Measurements from ENCODE around the gene CRKL. TPM values are rescaled to one million over a fixed set of nuclear protein-coding genes. Genes with fewer than 3 reads are reported as not detected.

CRKL gene
- total RNA-seq, 1 experiment from 2014 or later = 87.7 TPM

- no peaks in the 10 kb centered on the region for H3K27me3 ChIP-seq (ENCODE audit: insufficient read depth, low read length)
- H4K20me1 ChIP-seq (ENCODE audit: insufficient read depth) = no peaks in the 10 kb centered on the region
- H3K4me2 ChIP-seq (ENCODE audit: low read length) = no peak overlapping the region
- no peaks in the 10 kb centered on the region for H3K79me2 ChIP-seq (ENCODE audit: insufficient read depth, low read length)
- H3K4me3 ChIP-seq (replicated peaks in 1 of 2; ENCODE audit: low read depth in 1 of 2, low read length in 2 of 2) = no peak overlapping the region
- no peaks in the 10 kb centered on the region for H3K9me3 ChIP-seq (ENCODE audit: control insufficient read depth in 1 of 2, insufficient read depth in 1 of 2, low read depth in 1 of 2, low read length in 2 of 2)
- H3K9me2 ChIP-seq (ENCODE audit: insufficient read depth) = no peaks in the 10 kb centered on the region
- no peak overlapping the region for H2AFZ ChIP-seq (ENCODE audit: low read depth, low read length, poor library complexity, severe bottlenecking)
- H3K36me3 ChIP-seq (ENCODE audit: control insufficient read depth in 1 of 2, insufficient read depth in 2 of 2, low read length in 2 of 2) = peaks cover 0 to 10% of the 10 kb centered on the region in 2 experiments; a peak in 3 of 4 replicates
- ChIA-PET POLR2A (no interaction called here), CTCF (interaction anchor here (1.7 to 2.2 kb wide), 2 partner anchors 38 to 72 kb away, joined by 5 to 21 read pairs; no protein-coding TSS in a partner anchor), RAD21 (ENCODE audit: low non-redundant PET in 1 of 2, low total read pairs in 2 of 2, uncharacterized antibody in 2 of 2, unreplicated experiment in 2 of 2) (no interaction called here)
- DNase-seq (ENCODE audit: low read depth, low spot score) (no peak), ATAC-seq (no peak)
- H3K9ac ChIP-seq (ENCODE audit: low read length) = no peak overlapping the region
- TF ChIP-seq TCF7L2 (IDR thresholded peaks at IDR 0.05; ENCODE audit: borderline replicate concordance, extremely low read depth, insufficient read depth, insufficient read length) (no peak), SP1 (IDR thresholded peaks at IDR 0.05; ENCODE audit: low read depth) (no peak), MAX (IDR thresholded peaks at IDR 0.05) (no peak), CTCF (IDR thresholded peaks at IDR 0.05 in 2 of 3, conservative IDR thresholded peaks at IDR 0.05 in 1 of 3; ENCODE audit: borderline replicate concordance in 1 of 3, insufficient read depth in 1 of 3, low read depth in 2 of 3, low read length in 2 of 3) (no peak), SIN3A (IDR thresholded peaks at IDR 0.05; ENCODE audit: low read depth) (no peak), FOSL1 (IDR thresholded peaks at IDR 0.05; ENCODE audit: low read depth) (no peak), ZBTB33 (IDR thresholded peaks at IDR 0.05; ENCODE audit: extremely low read depth, insufficient replicate concordance, low read length) (no peak), EZH2phosphoT487 (IDR thresholded peaks at IDR 0.05; ENCODE audit: borderline replicate concordance) (no peak), CBX3 (IDR thresholded peaks at IDR 0.05; ENCODE audit: low read depth) (no peak), YY1 (IDR thresholded peaks at IDR 0.05; ENCODE audit: extremely low read depth, insufficient replicate concordance, low read depth, low read length) (no peak), POLR2A (IDR thresholded peaks at IDR 0.05; ENCODE audit: borderline replicate concordance, extremely low read depth, insufficient read depth, insufficient read length) (no peak), ZFX (IDR thresholded peaks at IDR 0.05) (no peak), REST (IDR thresholded peaks at IDR 0.05; ENCODE audit: low read depth) (no peak), POLR2AphosphoS5 (IDR thresholded peaks at IDR 0.05; ENCODE audit: low read depth, low read length) (no peak), ZNF274 (IDR thresholded peaks at IDR 0.05; ENCODE audit: low read depth, low read length) (no peak), SRF (IDR thresholded peaks at IDR 0.05; ENCODE audit: low read depth) (no peak), EZH2 (IDR thresholded peaks at IDR 0.05) (no peak), JUND (IDR thresholded peaks at IDR 0.05) (no peak), ELF1 (IDR thresholded peaks at IDR 0.05; ENCODE audit: borderline replicate concordance, low read depth) (no peak)
- peaks cover 3 to 20% of the 10 kb centered on the region in 2 experiments; a peak in 3 of 4 replicates for H3K4me1 ChIP-seq (ENCODE audit: control insufficient read depth in 1 of 2, insufficient read depth in 2 of 2, low read length in 2 of 2)
- no TSS peak for BruUV-seq (replicated peaks)
- intact Hi-C loops (cut with micrococcal nuclease) = no loop called here
- H3K27ac ChIP-seq (ENCODE audit: low read depth, low read length) = no peak overlapping the region
Measured at GRCh38 chr22:20884454-20884853, 32.8 kb upstream of the CRKL start.

All from HCT116 (cell line).